Umbilical cord (tissue), 2 donors: ENCODE measurements around the gene NCSTN. TPM values are rescaled to one million over a fixed set of nuclear protein-coding genes. Genes with fewer than 3 reads are reported as not detected.

Experiments
- DNase-seq: peaks from one replicate; pipeline ENCODE4 v3.0.0-alpha.2; 2015; ENCODE audit warnings: low spot score
- total RNA-seq: library from RNA; depleted of rRNA; stranded (reverse); fragments of >200 nt; gene quantifications from one replicate; pipeline ENCODE4 v1.2.3, GENCODE V29; 2014; ENCODE audit warnings: low replicate concordance; ENCODE audit not compliant: insufficient read depth

The NCSTN gene
- total RNA-seq, 1 donor from 2014 or later, result 41.2 TPM

- no peak for DNase-seq
These were observed 8.4 kb downstream of the NCSTN start for GRCh38 chr1:160351629-160352028.

- DNase-seq, result no peak
These were observed 9.4 kb downstream of the NCSTN start for GRCh38 chr1:160352555-160352954.

GRCh38 chr1:160353223-160353622 lies 10.0 kb downstream of the NCSTN start:
- no peak for DNase-seq

- DNase-seq, result no peak
These were observed 11.3 kb downstream of the NCSTN start for GRCh38 chr1:160354388-160354985.

DNA sequence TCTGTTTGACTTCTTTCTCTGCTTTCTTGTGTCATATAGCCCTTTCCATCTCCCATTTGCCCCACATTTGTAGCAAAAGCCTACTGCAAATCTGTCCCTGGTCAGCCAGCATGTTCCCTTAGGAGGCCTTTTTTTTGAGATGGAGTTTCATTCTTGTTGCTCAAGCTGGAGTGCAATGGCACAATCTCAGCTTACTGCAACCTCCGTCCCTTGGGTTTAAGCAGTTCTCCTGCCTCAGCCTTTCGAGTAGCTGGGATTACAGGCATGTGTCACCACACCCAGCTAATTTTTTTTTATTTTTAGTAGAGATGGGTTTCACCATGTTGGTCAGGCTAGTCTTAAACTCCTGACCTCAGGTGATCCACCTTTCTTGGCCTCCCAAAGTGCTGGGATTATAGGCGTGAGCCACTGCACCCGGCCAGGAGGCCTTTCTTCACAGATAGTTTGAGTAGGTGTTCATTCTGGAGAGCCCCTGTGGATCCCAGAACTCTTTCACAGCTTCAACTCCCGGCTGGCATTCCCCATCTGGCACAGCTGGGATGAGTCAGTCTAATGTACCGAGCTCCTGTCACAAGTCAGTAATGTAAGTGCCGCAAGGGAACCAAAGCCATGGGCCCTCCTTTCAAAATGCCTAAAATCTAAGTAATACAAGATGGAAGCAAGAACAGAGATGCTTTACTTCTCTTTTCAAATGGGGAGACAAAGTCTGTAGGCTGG lies 14.3 kb downstream of the NCSTN start:
- DNase-seq, result no peak

DNA sequence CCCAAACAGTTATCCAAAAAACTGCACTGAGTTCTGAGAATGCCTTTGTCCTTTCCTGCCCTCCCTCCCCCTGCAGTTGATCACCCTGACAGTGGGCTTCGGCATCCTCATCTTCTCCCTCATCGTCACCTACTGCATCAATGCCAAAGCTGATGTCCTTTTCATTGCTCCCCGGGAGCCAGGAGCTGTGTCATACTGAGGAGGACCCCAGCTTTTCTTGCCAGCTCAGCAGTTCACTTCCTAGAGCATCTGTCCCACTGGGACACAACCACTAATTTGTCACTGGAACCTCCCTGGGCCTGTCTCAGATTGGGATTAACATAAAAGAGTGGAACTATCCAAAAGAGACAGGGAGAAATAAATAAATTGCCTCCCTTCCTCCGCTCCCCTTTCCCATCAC lies 14.9 kb downstream of the NCSTN start:
- no peak for DNase-seq

DNA sequence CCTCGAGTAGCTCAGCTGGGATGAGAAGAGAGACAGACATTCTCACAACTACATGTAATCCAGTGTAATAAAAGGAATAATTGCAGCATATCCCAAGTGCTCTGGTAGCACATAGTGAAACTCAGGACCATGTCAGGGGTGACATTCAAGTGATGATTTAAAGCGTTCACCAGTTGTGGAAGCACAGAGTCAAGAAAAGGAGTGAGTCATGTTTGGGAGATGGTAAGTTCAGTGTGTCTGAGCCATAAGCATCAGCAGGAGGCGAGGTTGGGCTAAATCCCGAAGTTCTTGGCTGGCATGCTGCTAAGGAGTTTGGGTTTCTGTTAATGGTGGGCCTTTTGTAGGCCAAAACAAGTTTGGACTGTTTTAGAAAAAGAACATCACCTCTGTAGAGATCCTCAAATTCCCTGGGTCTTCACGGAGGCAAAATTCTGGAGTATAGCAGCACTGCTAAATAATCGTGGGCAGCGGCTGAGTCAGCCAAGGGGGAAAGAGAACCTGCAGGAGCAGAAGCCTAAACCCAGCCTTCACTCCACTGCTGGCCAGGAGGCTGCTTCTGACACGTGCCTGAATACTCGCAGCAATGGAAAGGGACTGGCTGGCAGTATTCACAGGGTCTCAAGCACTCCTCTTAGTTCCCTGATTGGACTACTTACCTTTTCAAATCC lies 16.5 kb downstream of the NCSTN start:
- no peak for DNase-seq

DNA sequence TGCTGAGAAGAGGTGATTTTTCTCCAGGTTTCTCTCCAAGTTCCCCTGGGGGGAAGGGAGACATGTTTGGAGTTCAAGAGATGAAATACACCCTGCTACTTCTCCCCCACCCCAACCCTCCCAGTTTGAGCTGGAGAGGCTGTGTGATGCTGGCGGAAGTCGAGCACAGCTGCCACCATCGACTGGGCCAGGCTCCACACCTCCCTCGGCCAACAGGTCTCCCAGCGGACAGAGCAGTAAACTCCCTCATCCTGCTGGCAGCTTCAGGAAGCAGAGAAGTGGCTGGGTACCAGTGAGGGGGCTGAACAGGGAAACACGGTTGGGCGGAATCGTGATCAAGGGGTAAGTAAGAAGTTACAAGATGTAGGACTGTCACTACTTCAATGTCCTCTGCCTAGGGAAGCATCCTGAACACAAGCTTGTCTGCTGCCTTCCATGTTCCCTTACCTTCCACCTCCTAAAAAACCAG lies 17.1 kb downstream of the NCSTN start:
- DNase-seq, result no peak

DNA sequence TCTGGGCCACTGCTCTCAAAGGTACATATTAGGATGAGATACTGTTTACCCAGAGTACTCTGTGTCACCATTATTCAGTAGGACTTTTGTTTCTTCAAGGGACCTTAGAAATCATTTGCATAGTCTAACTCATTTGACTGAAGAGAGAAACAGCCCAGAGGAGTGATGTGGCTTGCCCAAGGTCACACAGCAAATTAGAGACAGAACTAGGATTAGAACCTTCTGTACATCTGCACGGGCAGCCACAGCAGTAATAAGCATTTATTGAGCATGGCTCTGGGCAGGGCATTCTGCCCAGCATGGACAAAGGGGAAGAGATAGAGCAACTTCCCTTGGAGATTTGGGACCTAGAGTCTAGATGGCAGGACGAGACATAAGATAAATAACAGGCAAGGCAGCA lies 18.0 kb downstream of the NCSTN start:
- DNase-seq, result no peak

DNA sequence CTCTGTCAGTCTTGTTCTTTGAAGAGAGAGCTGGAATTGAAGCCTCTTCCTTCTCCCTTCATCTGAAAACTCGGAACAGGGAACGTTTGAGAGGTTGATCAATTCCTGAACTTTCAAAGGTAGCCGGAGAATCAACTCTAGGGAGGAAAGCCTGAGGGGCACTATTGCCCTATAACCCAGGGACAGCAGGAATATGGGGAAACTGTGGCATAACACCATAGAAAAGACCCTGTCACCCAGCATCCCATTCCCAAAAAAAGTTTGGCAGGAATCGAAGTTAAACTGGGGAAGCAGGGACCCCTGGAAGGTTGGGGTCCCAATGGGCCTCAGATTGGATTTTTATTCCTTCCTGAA lies 18.6 kb downstream of the NCSTN start:
- no peak for DNase-seq

GRCh38 chr1:160362168-160362957 lies 19.2 kb downstream of the NCSTN start:
- DNase-seq, result no peak

DNA sequence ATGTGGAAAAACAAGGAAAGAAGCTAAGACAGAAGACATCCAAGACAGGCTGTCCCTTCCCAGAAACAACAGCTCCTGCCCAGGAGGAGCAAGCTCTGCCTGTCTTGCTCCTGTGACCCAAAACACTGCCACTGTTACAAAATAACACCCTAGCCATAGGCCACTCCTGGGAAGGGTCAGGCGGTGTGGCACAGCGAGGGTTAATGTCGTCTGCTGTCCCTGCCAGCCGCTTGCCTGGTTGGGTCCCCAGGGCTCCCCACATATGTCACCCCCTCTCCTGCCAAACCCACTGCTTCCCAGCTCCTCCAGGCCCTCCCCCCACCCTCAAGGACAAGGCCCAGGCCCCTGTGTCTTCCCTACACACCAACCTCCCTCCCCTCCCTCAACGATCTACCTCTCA lies 19.8 kb downstream of the NCSTN start:
- no peak for DNase-seq

DNA sequence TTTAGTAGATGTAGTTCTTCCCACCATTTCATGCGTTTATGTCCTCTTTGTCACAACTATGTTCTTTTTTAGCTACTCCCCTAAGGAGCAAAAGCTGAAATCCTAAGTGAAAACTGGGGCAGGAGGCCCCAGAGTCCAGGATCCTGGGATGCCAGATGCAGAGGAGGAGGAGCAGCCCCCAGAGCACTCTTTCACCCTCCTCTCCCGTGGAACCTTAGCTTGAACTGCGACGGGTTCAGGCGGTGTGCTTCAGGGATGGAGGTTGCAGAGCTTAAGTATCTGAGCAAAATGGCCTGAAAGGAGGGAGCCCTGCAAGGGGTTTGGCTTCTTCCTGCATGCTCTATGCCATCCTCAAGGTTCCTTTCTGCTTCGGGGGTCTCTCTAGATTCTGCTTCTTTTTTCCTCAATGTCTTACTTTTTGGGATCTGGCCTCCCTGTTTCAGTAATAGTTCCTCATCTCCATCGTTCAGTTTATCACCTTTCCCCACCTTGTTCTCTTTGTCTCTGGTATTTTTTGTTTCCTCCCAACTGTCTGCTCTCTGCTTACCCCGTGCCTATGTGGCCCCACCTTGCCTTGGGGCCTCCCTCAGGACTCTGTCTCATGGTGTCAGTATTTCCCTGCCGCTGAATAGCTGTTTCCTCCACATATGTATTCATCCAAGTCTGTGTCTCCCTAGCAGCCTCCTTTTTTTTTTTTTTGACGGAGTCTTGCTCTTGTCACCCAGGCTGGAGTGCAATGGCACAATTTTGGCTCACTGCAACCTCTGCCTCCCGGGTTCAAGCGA lies 21.0 kb downstream of the NCSTN start:
- DNase-seq, result no peak

DNA sequence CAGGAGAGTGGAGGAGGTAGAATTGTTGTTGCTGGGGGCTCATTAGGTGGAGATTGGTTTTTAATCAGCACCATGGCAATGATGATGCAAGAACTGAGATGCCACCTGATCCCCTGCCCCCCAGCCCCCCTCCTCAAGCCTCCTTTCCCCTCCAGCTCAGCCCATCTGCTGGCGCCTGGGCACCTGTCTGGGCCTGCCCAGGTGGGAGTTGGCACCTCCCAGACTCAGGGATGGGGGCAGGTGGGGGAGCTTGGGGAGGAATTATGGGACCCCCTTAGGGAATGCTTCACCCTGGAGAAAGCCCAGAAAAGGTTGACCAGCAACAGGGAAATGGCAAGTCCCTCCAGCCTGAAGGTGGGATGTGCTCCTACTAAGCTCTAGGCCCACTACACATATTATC lies 22.1 kb downstream of the NCSTN start:
- DNase-seq, result no peak

- DNase-seq, result no peak
These were observed 23.7 kb downstream of the NCSTN start, which contains the start of gene NHLH1 for GRCh38 chr1:160366731-160367515. Gene NHLH1, plus strand, starts transcription at chr1:160367071. Its CDS starts 3,661 bp downstream, at chr1:160370732.

DNA sequence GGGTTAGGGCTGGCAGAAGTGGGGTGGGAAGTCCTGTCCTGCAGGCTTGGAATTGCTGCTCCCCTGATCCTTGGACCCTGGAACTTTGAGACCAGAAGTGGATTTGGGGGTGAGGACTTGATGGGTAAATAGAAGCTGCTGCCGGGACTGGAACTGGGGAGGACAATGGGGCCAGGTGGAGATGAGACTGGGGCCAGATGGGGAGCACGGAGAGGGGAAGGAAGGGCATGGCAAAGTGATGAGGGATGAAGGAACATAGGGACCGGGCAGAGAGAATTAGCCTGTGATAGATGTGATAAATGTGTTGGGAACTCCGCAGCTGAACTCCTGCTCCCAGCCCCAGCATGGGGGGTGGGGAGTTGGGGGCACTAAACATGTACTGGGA lies 24.3 kb downstream of the NCSTN start:
- DNase-seq, result no peak

GRCh38 chr1:160367934-160368923 lies 25.0 kb downstream of the NCSTN start:
- no peak for DNase-seq

DNA sequence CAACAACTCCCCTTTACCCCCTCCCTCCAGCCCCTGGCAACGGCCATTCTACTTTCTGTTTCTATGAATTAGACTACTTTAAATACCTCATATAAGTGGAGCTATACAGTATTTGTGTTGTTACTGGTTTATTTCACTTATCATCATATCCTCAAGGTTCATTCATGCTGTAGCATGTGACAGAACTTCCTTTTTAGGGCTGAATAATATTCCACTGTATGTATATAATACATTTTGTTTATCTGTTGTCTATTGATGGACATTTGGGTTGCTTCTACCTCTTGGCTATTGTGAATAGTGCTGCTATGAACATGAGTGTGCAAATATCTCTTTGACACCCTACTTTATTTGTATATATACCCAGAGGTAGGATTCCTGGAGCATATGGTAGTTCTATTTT lies 25.9 kb downstream of the NCSTN start:
- DNase-seq, result no peak
